Small intestine (tissue), 16 donors: Measurements from ENCODE around the gene FAM110A. TPM values are rescaled to one million over a fixed set of nuclear protein-coding genes. Genes with fewer than 3 reads are reported as not detected.
"Not testable (repeated sequence)": the region's sequence is repeated elsewhere in the genome, so short reads cannot be mapped to it uniquely, and the experiment has no call there.

Source experiments
- DNase-seq, 2 donors: peaks; one replicate each; pipeline versions ENCODE4 v3.0.0 to v3.0.0-alpha.2; 2013
- FAIRE-seq: peaks from 2 replicates; lab custom pipeline; 2012; peaks lifted over from hg19 to GRCh38; lab: Jason Lieb, UNC
- H3K27ac ChIP-seq, 3 donors: one replicate each; pipeline ENCODE4 v1.5.1; 2013; ENCODE audit warnings: low read length in 2 of 3, mild to moderate bottlenecking in 2 of 3, control low read depth in 1 of 3, inconsistent platforms in 1 of 3, low read depth in 1 of 3, moderate library complexity in 1 of 3
- H3K27me3 ChIP-seq, 3 donors: one replicate each; pipeline ENCODE4 v1.6.1; 2013; ENCODE audit warnings: low read length in 3 of 3, inconsistent platforms in 1 of 3; ENCODE audit not compliant: control insufficient read depth in 3 of 3, insufficient read depth in 3 of 3
- H3K36me3 ChIP-seq, 3 donors: one replicate each; pipeline ENCODE4 v1.6.1; 2013; ENCODE audit warnings: low read length in 3 of 3, inconsistent platforms in 1 of 3, low read depth in 1 of 3, mild to moderate bottlenecking in 1 of 3, moderate library complexity in 1 of 3; ENCODE audit not compliant: control insufficient read depth in 3 of 3, insufficient read depth in 2 of 3
- H3K4me1 ChIP-seq, 3 donors: one replicate each; pipeline ENCODE4 v1.6.1; 2013; ENCODE audit warnings: low read length in 2 of 3, inconsistent platforms in 1 of 3, low read depth in 1 of 3, mild to moderate bottlenecking in 1 of 3, moderate library complexity in 1 of 3; ENCODE audit not compliant: control insufficient read depth in 3 of 3, insufficient read depth in 2 of 3
- H3K4me3 ChIP-seq, 3 donors: one replicate each; pipeline ENCODE4 v1.5.1; 2013; ENCODE audit warnings: low read length in 3 of 3, control low read depth in 1 of 3, inconsistent platforms in 1 of 3, low read depth in 1 of 3, mild to moderate bottlenecking in 1 of 3, moderate library complexity in 1 of 3
- H3K9me3 ChIP-seq, 2 donors: one replicate each; pipeline ENCODE4 v1.6.1; 2013; ENCODE audit warnings: low read depth in 1 of 2, low read length in 1 of 2; ENCODE audit not compliant: control insufficient read depth in 2 of 2, insufficient read depth in 1 of 2
- WGBS, 3 donors: extraction: QIAGEN DNeasy Blood & Tissue Kit; methylation state at CpG; one replicate each; pipeline ENCODE4 v1.1.7; 2013; 5-methylcytosine and 5-hydroxymethylcytosine counted together
- long read RNA-seq, 10 donors: transcript quantifications; one replicate each; lab custom pipeline, GENCODE V29; 2026
- polyA plus RNA-seq, 4 donors: library from polyadenylated mRNA; stranded (reverse) in 3 of 4; unstranded in 1 of 4; fragments of 200-250 nt in 3 of 4; fragments of 120-200 nt in 1 of 4; gene quantifications; one replicate each; pipeline versions ENCODE4 v1.2.1 to v1.2.3, GENCODE V29; 2013
- donor health status: healthy with polysubstance abuse.
- donor health status: control.
- donor health status: control.
- donor health status: Bipolar disorder and iron deficiency.
- donor health status: healthy.

Gene FAM110A
- 10 to 100 TPM in 3 of 4 donors, 1 to 10 TPM in 1; 7.6 to 14.1 (median 11.7) TPM for polyA plus RNA-seq
- long read RNA-seq, donor 1, transcript FAM110A-204 (2 exons, 1,809 nt), result major isoform, 5 of 21 reads
- long read RNA-seq, donor 1, partial matches to known transcripts, result 15 of 21 reads
- long read RNA-seq, donor 1, other reads (novel, unspliced or antisense), result 0 of 21 reads
- long read RNA-seq, donor 2, partial matches to known transcripts, result 0 of 2 reads
- long read RNA-seq, donor 2, other reads (novel, unspliced or antisense), result 0 of 2 reads
- long read RNA-seq, donor 3, partial matches to known transcripts, result 0 of 3 reads
- long read RNA-seq, donor 3, other reads (novel, unspliced or antisense), result 0 of 3 reads
- long read RNA-seq, donor 4, result 0 reads
- long read RNA-seq, donor 5, result 0 reads
- long read RNA-seq, donor 6, partial matches to known transcripts, result 0 of 2 reads
- long read RNA-seq, donor 6, other reads (novel, unspliced or antisense), result 0 of 2 reads
- long read RNA-seq, donor 7, partial matches to known transcripts, result 13 of 16 reads
- long read RNA-seq, donor 7, other reads (novel, unspliced or antisense), result 0 of 16 reads
- long read RNA-seq, donor 8, result 0 reads
- long read RNA-seq, donor 9, partial matches to known transcripts, result 0 of 1 reads
- long read RNA-seq, donor 9, other reads (novel, unspliced or antisense), result 0 of 1 reads
- long read RNA-seq, donor 10, partial matches to known transcripts, result 0 of 4 reads
- long read RNA-seq, donor 10, other reads (novel, unspliced or antisense), result 0 of 4 reads

GRCh38 chr20:833450-834150, at the start of gene FAM110A:
Gene FAM110A, plus strand, starts transcription at chr20:833715. Its CDS starts 11,090 bp downstream, at chr20:844805.
- Histone ChIP-seq H3K27me3 (no peaks in the 10 kb centered on the region), H3K4me3 (peak within 1 kb of the TSS; percentile 74 to 83 (median 80)), H3K4me1 (peaks cover 0 to 11% (median 11%) of the 10 kb centered on the region in 3 donors), H3K9me3 (no peaks in the 10 kb centered on the region), H3K27ac (peak within 1 kb of the TSS; percentile 52 to 91 (median 76)), H3K36me3 (no peaks in the 10 kb centered on the region)
- DNase-seq (peak; percentile 95 to 97), FAIRE-seq (no peak)
- WGBS, 3 donors, result 0% methylated on average over 39 to 64 of the region's 64 CpGs

GRCh38 chr20:787825-788224, 45.7 kb upstream of the FAM110A start:
- H3K4me3 ChIP-seq, result no peak overlapping the region
- no peaks in the 10 kb centered on the region for H3K36me3 ChIP-seq
- DNase-seq (peak in 1 of 2 donors; percentile 90), FAIRE-seq (no peak)
- peaks cover 2 to 37% of the 10 kb centered on the region in 2 donors for H3K9me3 ChIP-seq
- peaks cover 0 to 3% (median 0%) of the 10 kb centered on the region in 3 donors for H3K4me1 ChIP-seq
- H3K27ac ChIP-seq, result peak overlapping the region in 1 of 3 donors; percentile 48
- 4 to 18% (median 15%) methylated on average over 1 of the region's 1 CpG for whole genome bisulfite sequencing, 3 donors
- H3K27me3 ChIP-seq, result no peaks in the 10 kb centered on the region

GRCh38 chr20:791056-791455, 42.5 kb upstream of the FAM110A start:
- no peak for DNase-seq
- no peak for FAIRE-seq
- H3K4me3 ChIP-seq, result no peak overlapping the region
- peaks cover 0 to 3% (median 0%) of the 10 kb centered on the region in 3 donors for H3K4me1 ChIP-seq
- no peaks in the 10 kb centered on the region for H3K27me3 ChIP-seq
- no peaks in the 10 kb centered on the region for H3K36me3 ChIP-seq
- peaks cover 2 to 33% of the 10 kb centered on the region in 2 donors for H3K9me3 ChIP-seq
- 54 to 81% (median 80%) methylated on average over 2 of the region's 2 CpGs for WGBS, 3 donors
- H3K27ac ChIP-seq, result no peak overlapping the region

- H3K9me3 ChIP-seq, result peaks cover 2 to 35% of the 10 kb centered on the region in 2 donors
- FAIRE-seq, result no peak
- no peak overlapping the region for H3K4me3 ChIP-seq
- no peaks in the 10 kb centered on the region for H3K36me3 ChIP-seq
- H3K4me1 ChIP-seq, result peaks cover 0 to 7% (median 0%) of the 10 kb centered on the region in 3 donors
- 93 to 98% (median 95%) methylated on average over 18 of the region's 18 CpGs for WGBS, 3 donors
- H3K27me3 ChIP-seq, result no peaks in the 10 kb centered on the region
- DNase-seq, result no peak
- H3K27ac ChIP-seq, result no peak overlapping the region
These were observed 41.3 kb upstream of the FAM110A start for GRCh38 chr20:792248-792647.

- peak overlapping the region in 1 of 3 donors; percentile 71 for H3K27ac ChIP-seq
- WGBS, 3 donors, result 21 to 56% (median 30%) methylated on average over 3 of the region's 3 CpGs
- no peaks in the 10 kb centered on the region for H3K36me3 ChIP-seq
- peaks cover 0 to 24% of the 10 kb centered on the region in 2 donors for H3K9me3 ChIP-seq
- DNase-seq (peak; percentile 77 to 88), FAIRE-seq (no peak)
- no peak overlapping the region for H3K4me3 ChIP-seq
- H3K4me1 ChIP-seq, result peaks cover 0 to 12% (median 0%) of the 10 kb centered on the region in 3 donors
- peaks cover 0 to 3% (median 0%) of the 10 kb centered on the region in 3 donors for H3K27me3 ChIP-seq
These were observed 36.6 kb upstream of the FAM110A start for GRCh38 chr20:796921-797320.

GRCh38 chr20:798746-799145, 34.8 kb upstream of the FAM110A start:
- not testable (repeated sequence) for DNase-seq, FAIRE-seq
- 71 to 80% (median 75%) methylated on average over 5 of the region's 5 CpGs for WGBS, 3 donors

GRCh38 chr20:800026-800425, 33.5 kb upstream of the FAM110A start:
- FAIRE-seq, H3K27ac ChIP-seq, H3K27me3 ChIP-seq, H3K36me3 ChIP-seq, H3K4me3 ChIP-seq, DNase-seq: not testable (repeated sequence)
- Histone ChIP-seq H3K4me1 (peaks cover 0 to 12% (median 0%) of the 10 kb centered on the region in 3 donors), H3K9me3 (peaks cover 0 to 15% of the 10 kb centered on the region in 2 donors)
- 89 to 97% (median 95%) methylated on average over 7 of the region's 7 CpGs for WGBS, 3 donors

More at GRCh38 chr20:798746-799145, 34.8 kb upstream of the FAM110A start:
- not testable (repeated sequence) for H3K27ac ChIP-seq, H3K4me3 ChIP-seq, H3K27me3 ChIP-seq, H3K36me3 ChIP-seq
- H3K9me3 ChIP-seq, result peaks cover 0 to 12% of the 10 kb centered on the region in 2 donors
- peaks cover 0 to 12% (median 0%) of the 10 kb centered on the region in 3 donors for H3K4me1 ChIP-seq

- no peaks in the 10 kb centered on the region for H3K36me3 ChIP-seq
- no peak overlapping the region for H3K4me3 ChIP-seq
- WGBS, 3 donors, result 79 to 85% (median 83%) methylated on average over 3 of the region's 3 CpGs
- DNase-seq, result no peak
- no peak overlapping the region for H3K27ac ChIP-seq
- peaks cover 0 to 9% of the 10 kb centered on the region in 2 donors for H3K9me3 ChIP-seq
- H3K27me3 ChIP-seq, result peaks cover 0 to 3% (median 0%) of the 10 kb centered on the region in 3 donors
- FAIRE-seq, result no peak
- peaks cover 0 to 12% (median 0%) of the 10 kb centered on the region in 3 donors for H3K4me1 ChIP-seq
These were observed 31.8 kb upstream of the FAM110A start for GRCh38 chr20:801678-802077.
